GM19023 (cell line): ENCODE data around the gene PRMT3.
"Not testable (repeated sequence)": the region's sequence is repeated elsewhere in the genome, so short reads cannot be mapped to it uniquely, and the experiment has no call there.

Experiments
- ATAC-seq: cut with Tn5 transposase; IDR thresholded peaks from one replicate; pipeline ENCODE4 v1.9.1; 2021; ENCODE audit warnings: mild to moderate bottlenecking, moderate library complexity; ENCODE audit not compliant: unreplicated experiment

Gene PRMT3

GRCh38 chr11:20373568-20374209, 13.8 kb upstream of the PRMT3 start:
- no peak for ATAC-seq

- ATAC-seq = no peak
Measured at GRCh38 chr11:20374741-20375300, 12.7 kb upstream of the PRMT3 start.

- ATAC-seq = no peak
Measured at GRCh38 chr11:20376162-20376730, 11.3 kb upstream of the PRMT3 start.

- ATAC-seq = not testable (repeated sequence)
Measured at GRCh38 chr11:20385996-20386395, 1.5 kb upstream of the PRMT3 start.

- peak; percentile 30 for ATAC-seq
Measured at GRCh38 chr11:20388096-20389055, 860 bp downstream of the PRMT3 start.

GRCh38 chr11:20397281-20397680, 9.8 kb downstream of the PRMT3 start:
- ATAC-seq = peak; percentile 82

GRCh38 chr11:20399498-20399897, 12.0 kb downstream of the PRMT3 start:
- no peak for ATAC-seq

- no peak for ATAC-seq
Measured at GRCh38 chr11:20403059-20403458, 15.5 kb downstream of the PRMT3 start.

- ATAC-seq = no peak
Measured at GRCh38 chr11:20406484-20406883, 19.0 kb downstream of the PRMT3 start.

GRCh38 chr11:20407344-20407743, 19.8 kb downstream of the PRMT3 start:
- ATAC-seq = no peak

GRCh38 chr11:20415432-20415831, 27.9 kb downstream of the PRMT3 start:
- no peak for ATAC-seq

GRCh38 chr11:20417771-20418170, 30.3 kb downstream of the PRMT3 start:
- ATAC-seq = no peak

- ATAC-seq = no peak
Measured at GRCh38 chr11:20421946-20422345, 34.4 kb downstream of the PRMT3 start.

GRCh38 chr11:20429216-20429615, 41.7 kb downstream of the PRMT3 start:
- no peak for ATAC-seq

- no peak for ATAC-seq
Measured at GRCh38 chr11:20438637-20439036, 51.1 kb downstream of the PRMT3 start.

- no peak for ATAC-seq
Measured at GRCh38 chr11:20443596-20443995, 56.1 kb downstream of the PRMT3 start.

- ATAC-seq = no peak
Measured at GRCh38 chr11:20444535-20444934, 57.0 kb downstream of the PRMT3 start.

- no peak for ATAC-seq
Measured at GRCh38 chr11:20448834-20449233, 61.3 kb downstream of the PRMT3 start.

GRCh38 chr11:20450829-20451228, 63.3 kb downstream of the PRMT3 start:
- ATAC-seq = no peak

GRCh38 chr11:20451568-20451967, 64.1 kb downstream of the PRMT3 start:
- ATAC-seq = no peak

- no peak for ATAC-seq
Measured at GRCh38 chr11:20452585-20452984, 65.1 kb downstream of the PRMT3 start.
